HG03064 (cell line): ENCODE measurements around the gene SASH1.

Source experiments
- ATAC-seq: cut with Tn5 transposase; IDR thresholded peaks from one replicate; pipeline ENCODE4 v1.9.1; 2021; ENCODE audit warnings: low read depth; ENCODE audit not compliant: unreplicated experiment

SASH1 gene

DNA sequence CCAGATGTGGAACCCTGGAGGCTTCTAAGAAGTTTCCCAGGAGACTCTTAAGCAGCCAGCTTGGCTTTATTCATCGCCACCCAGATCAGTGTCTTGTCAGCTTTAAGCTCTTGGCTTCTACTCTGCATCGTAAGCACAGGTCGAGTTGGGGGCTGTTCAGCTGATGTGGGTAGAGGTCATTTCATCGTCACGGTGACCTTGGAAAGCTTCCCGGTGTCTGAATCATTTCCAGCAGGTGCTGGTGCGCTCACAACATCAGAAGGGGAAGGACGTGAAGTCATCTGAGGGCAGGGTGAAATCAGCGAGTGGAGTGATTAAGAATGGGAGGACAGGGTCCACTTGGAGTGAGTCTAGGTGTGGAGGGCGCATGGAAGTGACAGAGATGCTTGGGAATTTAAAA lies 112.6 kb downstream of the SASH1 start:
- ATAC-seq: no peak

DNA sequence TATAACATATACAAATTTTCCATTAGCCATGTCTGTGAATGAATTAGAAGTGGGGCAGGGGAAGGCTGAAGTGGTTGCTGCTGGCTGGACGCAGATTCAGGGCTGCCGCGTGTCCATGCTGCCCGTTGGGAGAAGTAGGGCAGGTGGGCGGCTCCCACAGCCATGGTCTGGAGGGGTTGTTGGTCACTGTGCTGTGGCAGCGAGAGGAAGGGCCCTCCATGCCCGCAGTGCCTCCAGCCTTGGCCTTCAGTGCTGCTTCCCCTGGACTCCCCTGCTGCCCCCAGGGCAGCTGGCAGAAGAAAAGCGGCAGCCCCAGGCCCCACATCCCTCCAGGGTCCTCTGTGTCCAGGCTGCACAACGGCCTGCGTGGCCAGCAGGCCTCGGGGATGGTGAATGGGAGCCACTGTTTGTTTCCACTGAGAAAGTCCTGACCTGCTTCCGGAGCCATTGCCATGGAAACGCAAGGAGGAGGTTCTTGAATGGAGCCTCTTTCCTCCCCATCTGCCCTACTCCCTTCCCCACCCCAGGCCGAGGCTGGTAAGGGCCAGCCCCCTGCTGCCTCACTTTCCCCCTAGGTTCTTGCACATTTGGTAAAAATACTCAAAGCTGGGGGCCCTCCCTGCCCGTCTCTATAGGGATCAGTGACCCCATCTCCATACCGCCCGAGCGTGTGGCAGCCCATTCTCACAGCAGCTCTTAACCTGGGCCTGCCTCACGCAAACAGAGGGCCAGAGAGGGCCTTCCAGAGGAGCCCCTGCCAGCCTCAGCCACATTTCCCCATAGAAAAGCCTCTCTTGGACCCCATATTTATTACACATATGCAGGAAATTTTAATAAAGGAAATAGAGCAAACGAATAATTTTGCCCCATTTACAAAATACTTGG lies 113.3 kb downstream of the SASH1 start:
- no peak for ATAC-seq

DNA sequence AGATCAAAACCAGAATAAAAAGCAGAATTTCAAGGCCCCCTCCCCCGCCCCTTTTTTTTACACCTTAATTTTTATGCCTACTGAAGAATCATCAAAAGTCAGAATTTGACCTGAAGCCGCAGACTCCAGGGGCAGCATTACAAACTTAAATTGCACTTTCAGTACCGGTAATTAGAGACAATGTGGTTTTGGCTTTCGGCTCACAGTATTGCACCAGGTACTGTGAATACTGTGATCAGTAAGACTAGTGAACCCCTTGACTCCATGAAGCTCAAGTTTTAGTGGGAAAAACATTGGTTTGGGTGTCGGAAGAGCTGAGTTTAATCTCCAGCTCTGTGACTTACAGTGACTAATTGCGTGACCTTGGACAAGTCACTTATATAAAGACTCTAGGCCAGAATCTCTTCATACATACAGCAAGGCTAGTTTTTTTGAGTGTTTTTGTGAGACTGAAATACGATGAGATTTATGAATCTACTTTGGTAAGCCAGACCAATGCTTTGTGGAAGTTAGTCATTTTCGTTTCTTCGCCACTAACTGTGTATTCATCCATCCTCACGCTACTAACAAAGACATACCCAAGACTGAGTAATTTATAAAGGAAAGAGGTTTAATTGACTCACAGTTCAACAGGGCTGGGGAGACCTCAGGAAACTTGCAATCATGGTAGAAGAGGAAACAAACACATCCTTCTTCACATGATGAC lies 114.7 kb downstream of the SASH1 start:
- ATAC-seq: no peak

DNA sequence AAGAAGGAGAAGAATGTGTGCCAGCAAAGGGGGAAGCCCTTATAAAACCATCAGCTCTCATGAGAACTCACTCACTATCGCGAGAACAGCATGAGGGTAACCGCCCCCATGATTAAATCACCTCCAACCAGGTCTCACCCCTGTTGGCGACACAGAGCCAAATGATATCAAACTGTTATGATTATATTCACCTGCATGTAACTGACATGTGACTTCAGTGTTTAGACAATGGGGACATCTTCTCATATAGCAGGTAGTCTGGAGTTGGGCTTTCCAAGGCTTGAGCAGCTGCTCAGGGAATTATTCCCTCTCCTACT lies 115.2 kb downstream of the SASH1 start:
- no peak for ATAC-seq

DNA sequence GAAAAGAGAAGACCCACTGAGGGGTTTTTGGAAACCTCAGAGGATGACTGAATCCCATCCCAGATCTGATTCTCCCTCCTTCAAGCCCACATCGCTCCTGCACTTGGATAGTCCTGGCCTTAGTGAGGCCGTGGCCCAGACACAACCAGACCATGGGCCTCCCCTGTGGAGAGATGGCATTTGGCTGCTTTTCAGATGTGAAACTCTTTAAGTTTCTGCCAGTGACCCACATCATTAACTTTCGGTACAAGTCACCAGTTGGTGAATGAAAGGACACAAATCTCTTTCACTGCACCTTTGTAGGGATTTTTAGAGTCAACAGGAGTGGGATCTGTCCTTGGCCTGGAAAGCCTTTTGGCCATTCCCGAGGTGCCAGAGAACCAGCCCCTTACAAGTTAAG lies 116.6 kb downstream of the SASH1 start:
- ATAC-seq: no peak

DNA sequence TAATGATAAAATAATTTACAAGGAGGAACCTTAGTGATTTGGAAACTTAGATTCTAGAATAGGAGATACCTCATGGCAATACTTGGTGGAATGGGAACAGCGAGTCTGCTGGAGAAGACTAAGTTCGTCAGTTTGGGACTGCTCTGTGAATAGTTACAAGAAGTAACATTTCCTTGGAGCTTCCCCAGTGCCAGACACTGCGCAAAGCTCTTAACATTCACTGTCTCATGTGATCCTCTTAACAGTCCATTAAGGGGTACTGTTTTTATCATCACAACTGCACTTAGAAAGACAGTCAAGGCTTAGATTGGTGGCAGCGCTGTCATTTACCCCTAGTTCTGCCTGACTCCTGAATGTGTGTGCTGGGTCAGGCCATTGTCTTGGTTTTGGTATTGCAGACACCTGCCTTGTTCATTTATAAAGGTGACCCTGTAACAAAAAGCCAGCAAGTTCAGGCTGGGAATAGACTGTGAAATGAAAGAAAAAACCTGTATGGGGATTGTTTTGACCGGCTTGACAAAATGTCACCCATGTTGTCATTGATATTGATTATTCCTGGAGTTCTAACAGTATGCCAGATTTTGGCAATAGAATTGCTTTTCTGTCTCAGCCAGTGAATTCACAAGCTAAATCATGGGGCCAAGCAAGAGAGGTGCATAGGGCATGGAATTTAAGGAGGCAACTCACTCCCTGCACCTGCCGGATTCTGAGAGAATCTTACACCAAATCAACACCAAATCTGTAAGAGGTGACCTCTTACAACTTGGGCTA lies 118.4 kb downstream of the SASH1 start:
- ATAC-seq: no peak

DNA sequence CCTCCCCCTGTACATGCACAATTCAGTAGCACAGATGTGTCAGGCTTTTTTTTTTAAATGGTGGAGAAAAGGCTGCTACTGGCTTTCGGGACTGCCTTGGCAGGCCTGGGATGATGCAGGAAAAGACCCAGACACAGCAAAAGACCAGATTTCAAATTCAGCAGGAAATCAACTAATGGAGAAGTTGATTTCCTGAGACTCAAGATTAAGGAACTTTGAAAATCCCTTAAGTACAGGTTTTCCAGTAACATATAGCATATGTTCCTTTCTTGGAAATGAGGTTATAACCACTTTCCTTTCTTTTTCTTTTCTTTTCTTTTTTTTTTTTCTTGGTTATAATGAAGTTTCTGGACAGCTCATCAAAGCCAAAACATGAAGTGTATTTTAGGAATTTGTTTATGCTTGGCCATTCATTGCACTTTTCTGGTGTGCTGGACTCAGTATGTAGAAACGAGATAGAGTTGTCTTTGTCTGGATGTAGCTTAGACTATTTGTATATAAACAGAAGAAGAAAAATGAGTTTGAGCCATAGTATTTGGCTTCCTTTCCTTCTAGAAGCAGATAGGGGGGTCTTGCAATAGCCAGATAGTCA lies 119.4 kb downstream of the SASH1 start:
- no peak for ATAC-seq

DNA sequence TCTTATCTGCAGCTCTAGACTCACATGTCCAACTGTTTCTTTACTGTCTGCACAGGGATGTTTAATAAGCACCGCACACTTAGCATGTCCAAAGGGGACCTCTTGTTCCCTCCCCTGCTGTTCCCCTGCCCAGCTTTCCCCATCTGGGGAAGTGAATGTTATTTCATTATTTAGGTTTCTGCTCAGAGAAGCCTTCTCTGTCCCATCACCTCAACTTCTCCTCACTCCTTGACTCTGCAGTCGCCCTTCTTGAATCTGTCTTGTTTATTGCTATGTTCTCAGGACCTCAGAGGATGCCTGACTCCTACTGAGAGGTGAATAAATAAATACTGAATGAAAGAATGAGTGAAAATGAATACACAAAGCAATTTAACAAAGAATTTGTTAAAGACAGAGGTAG lies 121.0 kb downstream of the SASH1 start:
- ATAC-seq: no peak

DNA sequence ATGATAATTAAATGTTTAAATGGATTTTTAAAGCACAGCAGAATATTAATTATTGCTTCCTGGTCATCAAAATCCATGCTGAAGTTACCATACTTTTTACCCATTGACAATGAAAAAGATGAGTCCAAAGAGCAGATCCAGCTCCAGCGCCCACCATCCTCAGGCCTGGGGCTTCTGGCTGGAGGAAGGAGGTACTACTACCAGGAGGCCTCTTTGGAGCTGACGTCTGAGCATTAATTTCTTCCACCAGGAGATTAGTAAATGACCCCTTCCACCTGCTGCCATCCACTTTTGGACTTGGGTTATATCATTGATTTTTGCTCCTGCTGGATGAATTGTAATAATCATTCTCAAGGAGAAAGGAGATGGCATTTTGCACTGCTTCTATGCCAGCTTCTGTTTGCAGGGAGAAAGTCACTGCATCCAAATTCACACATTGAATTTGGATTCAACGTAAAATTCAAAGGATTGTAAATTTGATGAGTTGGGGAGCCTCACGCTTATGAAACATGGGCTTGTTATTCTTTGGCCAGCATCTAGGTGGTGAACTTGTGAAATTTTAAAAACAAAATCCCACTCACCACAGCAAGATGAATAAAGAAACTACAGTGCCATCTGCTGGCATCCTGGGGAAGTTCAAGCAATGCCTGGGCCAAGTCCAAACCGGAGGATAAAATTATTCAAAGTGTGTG lies 121.8 kb downstream of the SASH1 start:
- ATAC-seq: peak; percentile 57

DNA sequence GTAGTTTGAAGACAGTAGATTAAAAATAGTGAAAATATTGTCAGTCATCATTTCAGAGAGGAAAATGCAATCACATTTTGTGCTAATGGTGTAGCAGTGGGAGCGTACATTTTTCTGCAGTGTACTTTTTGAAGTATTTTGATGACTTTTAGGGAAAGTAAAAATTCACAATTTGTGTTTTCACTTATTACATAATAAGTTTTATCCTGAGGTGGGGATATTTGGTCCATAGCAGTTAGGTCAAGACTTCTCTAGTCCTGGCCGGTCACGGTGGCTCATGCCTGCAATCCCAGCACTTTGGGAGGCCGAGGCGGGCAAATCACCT lies 122.3 kb downstream of the SASH1 start:
- no peak for ATAC-seq

DNA sequence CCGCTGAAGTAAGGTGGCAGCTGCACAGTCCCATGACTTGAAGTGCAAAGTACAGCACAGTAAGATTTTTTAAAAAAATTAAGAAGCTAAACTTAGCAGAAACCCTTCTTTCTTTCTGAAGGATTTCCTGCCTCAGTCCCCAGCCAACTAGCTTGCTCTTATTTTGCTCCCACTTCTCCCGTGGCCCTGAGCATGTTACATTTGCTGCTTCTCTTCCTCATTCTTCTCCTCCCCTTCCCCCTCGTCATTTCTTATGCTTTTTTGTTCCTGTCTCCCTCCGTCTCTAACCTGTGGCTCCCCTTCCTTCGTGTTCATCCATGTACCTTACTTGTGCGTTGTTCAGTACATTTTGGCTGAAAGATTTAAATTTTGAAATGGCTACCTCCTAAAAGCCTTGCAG lies 123.0 kb downstream of the SASH1 start:
- no peak for ATAC-seq

DNA sequence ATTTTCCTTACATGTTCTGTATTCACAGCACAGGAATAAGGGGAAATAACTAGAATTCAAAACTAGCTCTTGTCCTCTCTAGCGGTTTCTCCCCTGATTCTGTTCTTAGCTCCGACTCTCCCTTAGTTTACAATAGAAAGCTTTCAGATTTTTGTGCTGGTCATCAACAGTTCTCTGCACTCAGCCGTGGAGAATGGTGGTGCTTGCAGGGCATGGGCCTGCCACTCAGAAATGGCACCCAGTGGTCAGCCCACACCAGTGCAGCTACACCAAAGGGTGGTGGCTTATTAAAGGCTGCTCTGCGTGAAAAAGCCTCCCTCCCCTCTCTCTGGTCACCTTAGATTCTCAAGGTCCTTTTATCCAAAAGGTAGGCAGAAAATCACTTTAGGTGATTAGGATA lies 123.5 kb downstream of the SASH1 start:
- no peak for ATAC-seq

DNA sequence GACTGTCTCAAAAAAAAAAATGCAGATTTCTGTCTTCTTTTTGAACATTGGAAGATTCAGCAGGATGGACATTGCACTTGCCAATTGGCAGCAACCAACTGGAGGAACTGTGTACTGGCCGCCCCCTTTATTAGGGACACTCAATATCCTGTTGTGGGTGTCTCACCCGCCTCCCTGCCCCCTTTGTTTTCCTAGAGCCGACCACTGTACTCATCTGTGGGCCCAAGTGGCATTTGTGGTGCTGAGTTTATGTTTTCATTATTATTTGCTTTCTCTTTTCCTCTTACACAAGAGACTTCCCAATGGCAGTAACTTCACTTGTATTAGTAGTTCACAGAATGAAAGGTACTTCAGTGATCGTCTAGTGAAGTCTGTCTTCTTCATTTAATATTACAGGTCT lies 125.3 kb downstream of the SASH1 start:
- ATAC-seq: no peak

DNA sequence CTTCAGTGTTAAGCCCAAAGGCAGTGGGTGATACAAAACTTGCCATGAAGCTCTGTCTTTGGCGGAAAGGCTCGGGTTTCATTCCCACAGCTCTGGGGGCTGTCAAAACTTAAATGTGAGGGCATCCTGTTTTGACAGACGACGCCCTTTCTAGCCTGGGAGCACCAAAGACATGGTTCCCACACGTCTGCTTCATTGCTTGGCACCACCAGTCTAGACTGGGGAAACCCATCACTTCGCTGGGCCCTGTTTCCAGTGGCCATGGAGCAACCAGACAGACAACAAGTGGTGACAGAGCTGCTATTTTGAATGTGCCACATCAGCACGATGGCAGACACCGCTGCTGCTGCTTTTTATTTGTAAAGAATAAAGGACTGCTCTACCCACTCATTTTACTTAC lies 127.5 kb downstream of the SASH1 start:
- ATAC-seq: no peak

DNA sequence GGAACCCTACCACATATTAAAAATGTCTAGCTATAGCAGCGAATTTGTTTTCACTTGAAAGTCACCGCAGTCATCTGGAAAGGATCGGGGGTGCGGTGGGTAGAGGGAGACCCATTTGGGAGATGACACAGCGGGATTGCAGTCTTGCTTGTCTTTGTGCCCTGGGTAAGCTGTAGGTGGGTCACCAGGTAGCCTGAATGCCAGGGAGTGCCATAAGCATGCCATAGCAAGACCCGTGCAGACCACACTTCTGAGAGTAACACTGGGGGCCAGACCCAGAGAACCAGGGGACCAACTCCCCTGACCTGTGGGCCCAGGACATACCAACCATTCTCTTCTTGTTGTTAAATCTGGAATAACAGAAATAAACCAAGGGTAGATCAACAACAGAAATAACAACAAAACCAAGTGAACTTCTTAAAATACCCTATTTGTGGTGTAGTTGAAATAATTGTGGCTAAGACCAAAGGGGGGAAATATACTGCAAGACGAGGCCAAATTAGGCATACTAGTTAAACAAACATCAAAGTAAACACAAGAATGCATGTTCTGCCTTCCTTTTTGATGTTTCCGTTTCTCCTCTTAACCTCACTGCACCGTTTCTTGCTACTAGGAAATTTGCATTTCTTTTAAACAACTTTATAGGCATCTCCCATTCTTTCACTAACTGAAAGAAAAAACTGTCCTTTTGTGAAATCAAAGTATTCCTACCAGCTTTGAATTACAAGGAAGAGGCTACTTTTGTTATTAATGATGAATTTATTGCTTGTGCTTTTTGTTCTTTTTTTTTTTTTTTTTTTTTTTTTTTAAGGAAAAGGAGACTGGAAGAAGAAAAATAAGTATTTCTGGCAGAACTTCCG lies 128.2 kb downstream of the SASH1 start:
- no peak for ATAC-seq

DNA sequence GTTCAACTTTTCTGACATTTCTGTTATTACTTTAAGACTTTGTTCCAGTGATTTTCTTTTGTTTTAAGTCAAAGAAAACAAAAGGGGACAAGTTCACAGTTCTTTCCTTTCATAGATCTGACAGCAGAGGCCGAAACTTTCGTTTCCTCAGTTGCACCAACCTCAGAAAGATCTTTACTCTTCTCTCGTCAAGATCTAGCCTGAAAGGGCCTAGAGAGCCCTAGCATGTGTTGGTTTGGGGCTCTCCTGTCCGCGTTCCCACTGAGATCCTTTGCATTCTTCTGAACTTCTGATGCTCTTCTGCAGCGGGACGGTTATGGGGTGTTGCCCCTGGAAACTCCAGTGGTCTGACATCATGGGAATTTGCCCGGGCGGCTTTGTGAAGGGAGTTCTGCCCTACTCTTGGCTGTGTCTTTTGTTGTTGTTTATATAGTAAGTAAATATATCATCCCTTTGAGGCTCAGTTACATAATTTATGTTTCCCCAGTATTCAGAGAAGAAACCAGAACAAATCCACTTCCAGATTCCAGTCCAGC lies 129.1 kb downstream of the SASH1 start:
- no peak for ATAC-seq

DNA sequence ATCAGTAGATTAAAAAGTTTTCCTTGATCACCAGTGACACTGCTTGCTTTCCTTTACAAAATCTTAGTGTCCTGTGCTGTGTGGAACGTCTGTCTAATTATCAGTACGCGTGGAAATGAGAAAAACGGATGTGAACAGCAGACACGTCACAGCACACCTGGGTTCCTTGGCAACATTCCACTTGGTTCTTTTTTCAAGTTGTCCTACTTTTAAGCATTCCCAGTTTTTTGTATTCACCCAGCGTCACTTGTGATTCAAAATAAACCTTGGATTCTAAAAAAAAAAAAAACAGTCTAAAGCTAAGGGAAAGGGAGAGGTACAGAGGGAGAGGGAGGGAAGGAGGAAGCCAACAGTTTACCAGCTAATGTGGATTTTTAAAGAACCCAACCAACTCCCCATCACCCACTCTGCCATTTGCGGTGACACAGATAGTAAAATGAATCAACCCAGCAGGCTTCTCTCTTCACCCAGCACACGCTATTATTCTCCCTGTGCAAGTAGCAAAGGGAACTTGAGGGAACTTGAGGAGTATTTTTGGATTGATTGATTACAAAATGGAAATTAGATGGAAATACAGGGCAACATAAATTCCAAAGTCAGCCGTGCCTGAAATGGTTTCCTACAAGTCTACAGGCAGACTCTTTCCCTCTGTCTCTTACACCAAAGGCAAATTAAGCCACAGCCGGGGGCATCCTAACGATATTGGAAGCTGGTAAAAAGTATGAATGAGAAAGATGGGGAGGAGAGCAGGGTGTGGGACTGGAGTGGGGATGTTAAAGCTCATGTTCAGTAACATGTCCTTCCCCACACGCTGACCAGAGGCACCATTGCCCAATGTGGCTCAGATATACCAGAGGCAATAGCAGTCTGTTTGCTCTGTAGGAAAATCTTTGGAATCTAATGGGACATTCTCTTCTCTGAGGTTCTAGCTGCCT lies 129.8 kb downstream of the SASH1 start:
- ATAC-seq: no peak

DNA sequence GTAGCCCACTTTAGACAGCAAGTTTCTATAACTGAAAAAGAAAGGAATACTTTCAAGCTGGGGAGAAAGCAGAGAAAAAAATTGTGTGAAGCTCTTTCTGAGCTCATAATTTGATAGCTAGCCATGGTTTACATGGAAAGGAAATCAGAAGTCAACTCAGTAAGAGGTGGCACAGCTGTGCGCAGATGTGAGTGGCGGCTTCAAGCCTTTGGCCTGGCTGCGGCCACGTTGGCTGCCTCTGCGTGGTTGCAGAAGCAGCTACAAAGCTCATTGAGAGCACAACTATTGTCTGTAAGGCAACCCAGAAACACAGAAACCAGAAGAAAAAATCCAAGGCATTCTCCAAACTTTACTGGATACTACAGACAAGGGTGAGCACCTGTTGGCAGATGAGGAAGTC lies 136.9 kb downstream of the SASH1 start:
- ATAC-seq: no peak
